NCI-H1417 (cell line): ENCODE results near the gene DGKG.

Experiments
- DNase-seq, 3 experiments: peaks; one replicate each; lab custom pipeline; 2025; lab: John Stamatoyannopoulos, UW

DGKG gene

GRCh38 chr3:186239321-186239720, 122.7 kb downstream of the DGKG start:
- peak; percentile 49 to 86 (median 64) for DNase-seq

GRCh38 chr3:186237915-186238314, 124.1 kb downstream of the DGKG start:
- no peak for DNase-seq

- peak in 1 of 3 experiments; percentile 12 for DNase-seq
Measured at GRCh38 chr3:186236357-186237020, 125.5 kb downstream of the DGKG start.

- DNase-seq: no peak
Measured at GRCh38 chr3:186235554-186235953, 126.5 kb downstream of the DGKG start.

GRCh38 chr3:186234152-186234551, 127.9 kb downstream of the DGKG start:
- no peak for DNase-seq

GRCh38 chr3:186226482-186226881, 135.6 kb downstream of the DGKG start:
- DNase-seq: no peak

GRCh38 chr3:186225603-186226002, 136.4 kb downstream of the DGKG start:
- no peak for DNase-seq

- no peak for DNase-seq
Measured at GRCh38 chr3:186224041-186224610, 137.9 kb downstream of the DGKG start.

GRCh38 chr3:186223476-186223875, 138.6 kb downstream of the DGKG start:
- DNase-seq: no peak

GRCh38 chr3:186221760-186222378, 140.2 kb downstream of the DGKG start:
- no peak for DNase-seq

GRCh38 chr3:186220911-186221645, 141.0 kb downstream of the DGKG start:
- DNase-seq: no peak

GRCh38 chr3:186220365-186220764, 141.7 kb downstream of the DGKG start:
- DNase-seq: no peak

GRCh38 chr3:186219211-186219638, 142.8 kb downstream of the DGKG start:
- DNase-seq: no peak

GRCh38 chr3:186218421-186218820, 143.6 kb downstream of the DGKG start:
- no peak for DNase-seq

GRCh38 chr3:186217820-186218164, 144.2 kb downstream of the DGKG start:
- no peak for DNase-seq

GRCh38 chr3:186216900-186217819, 144.9 kb downstream of the DGKG start:
- DNase-seq: peak in 2 of 3 experiments; percentile 33 to 59

- no peak for DNase-seq
Measured at GRCh38 chr3:186214670-186215069, 147.4 kb downstream of the DGKG start.

GRCh38 chr3:186213946-186214345, 148.1 kb downstream of the DGKG start:
- no peak for DNase-seq

GRCh38 chr3:186212611-186213010, 149.4 kb downstream of the DGKG start:
- no peak for DNase-seq

GRCh38 chr3:186210852-186211500, 151.1 kb downstream of the DGKG start:
- DNase-seq: no peak
